ENCODE measurements around the gene HOXC12.

Gene HOXC12

DNA sequence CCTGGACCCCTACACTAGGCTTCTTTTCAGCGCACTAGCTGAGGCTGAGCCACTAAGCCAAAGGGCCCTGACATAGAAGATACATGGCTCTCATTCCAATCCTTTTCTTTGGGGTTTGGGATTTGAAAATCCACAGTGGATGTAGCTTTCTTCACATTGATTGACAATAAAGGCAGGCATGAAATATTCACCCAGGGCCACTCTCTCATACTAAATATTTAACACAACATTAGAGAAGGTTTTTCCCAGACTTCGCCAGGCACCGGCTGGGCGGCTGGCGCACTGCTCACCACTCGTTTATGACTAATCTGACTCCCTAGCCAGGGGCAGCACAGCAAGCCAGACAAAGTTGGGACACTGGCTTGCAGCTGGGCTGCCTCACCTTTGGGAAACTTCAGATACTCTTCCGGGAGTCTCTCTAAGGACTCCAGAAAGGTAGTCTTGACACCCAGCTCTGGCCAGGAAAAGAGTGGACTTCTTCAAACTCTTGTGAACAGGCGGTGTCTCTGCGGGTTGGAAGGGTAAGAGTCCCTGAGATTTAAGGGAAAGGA, 17.5 kb downstream of the HOXC12 start:
- Mint-ChIP-seq H3K36me3 (peaks cover 5% of the 10 kb centered on the region), H3K27ac (no peak overlapping the region), H3K4me3 (no peak overlapping the region), H3K9me3 (no peaks in the 10 kb centered on the region), H3K27me3 (peaks cover 76% of the 10 kb centered on the region), H3K4me1 (peaks cover 25% of the 10 kb centered on the region)

DNA sequence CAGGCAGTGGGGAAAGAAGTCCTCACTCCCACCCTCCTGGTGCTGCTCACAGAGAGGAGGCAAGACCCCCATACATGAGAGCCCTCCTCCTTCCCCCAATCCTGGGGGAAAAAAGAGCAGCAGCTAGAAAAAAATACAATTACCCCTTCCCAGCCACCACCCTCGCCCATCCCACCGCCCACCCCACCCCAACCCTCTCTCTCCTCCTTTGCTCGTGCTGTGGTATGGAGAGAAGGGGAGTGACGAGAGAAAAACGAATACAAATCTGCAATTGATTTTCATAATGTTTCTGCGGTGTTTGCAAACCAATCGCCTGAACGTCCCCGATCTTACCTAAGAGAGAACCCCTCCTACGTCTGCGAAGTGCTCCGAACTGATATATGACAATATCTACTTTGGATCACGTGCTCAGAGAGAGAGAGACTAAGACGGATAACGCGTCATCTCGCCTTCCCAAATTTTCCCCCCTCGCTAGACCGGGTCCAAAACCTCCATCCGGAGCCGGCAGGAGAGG, 18.1 kb downstream of the HOXC12 start, which contains the start of gene HOXC11:
Gene HOXC11, plus strand, starts transcription at position 405 of the 514 bp plus-strand sequence. CDS start 116 bp downstream, outside the sequence.
- Mint-ChIP-seq H3K27me3 (peaks cover 76% of the 10 kb centered on the region), H3K9me3 (no peaks in the 10 kb centered on the region), H3K4me1 (peaks cover 20% of the 10 kb centered on the region), H3K27ac (peak within 1 kb of the TSS; percentile 61), H3K36me3 (peaks cover 3% of the 10 kb centered on the region), H3K4me3 (peak within 1 kb of the TSS; percentile 43)

DNA sequence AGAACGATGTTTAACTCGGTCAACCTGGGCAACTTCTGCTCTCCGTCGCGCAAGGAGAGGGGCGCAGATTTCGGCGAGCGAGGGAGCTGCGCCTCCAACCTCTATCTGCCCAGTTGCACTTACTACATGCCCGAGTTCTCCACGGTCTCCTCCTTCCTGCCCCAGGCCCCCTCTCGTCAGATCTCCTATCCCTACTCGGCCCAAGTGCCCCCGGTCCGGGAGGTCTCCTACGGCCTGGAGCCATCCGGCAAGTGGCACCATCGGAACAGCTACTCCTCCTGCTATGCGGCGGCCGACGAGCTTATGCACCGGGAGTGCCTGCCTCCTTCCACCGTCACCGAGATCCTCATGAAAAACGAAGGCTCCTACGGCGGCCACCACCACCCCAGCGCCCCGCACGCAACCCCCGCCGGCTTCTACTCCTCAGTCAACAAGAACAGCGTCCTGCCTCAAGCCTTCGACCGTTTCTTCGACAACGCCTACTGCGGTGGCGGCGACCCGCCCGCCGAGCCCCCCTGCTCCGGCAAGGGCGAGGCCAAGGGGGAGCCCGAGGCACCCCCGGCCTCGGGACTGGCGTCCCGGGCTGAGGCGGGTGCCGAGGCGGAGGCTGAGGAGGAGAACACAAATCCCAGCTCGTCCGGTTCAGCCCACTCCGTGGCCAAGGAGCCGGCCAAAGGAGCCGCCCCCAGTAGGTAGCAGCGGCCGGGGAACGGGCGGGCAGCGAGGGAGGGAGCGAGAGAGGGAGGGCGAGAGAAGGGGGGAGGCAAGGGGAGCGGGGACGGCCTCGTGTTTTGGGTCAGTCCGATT, 18.7 kb downstream of the HOXC12 start:
- Mint-ChIP-seq H3K36me3 (peaks cover 3% of the 10 kb centered on the region), H3K4me1 (peaks cover 20% of the 10 kb centered on the region), H3K9me3 (no peaks in the 10 kb centered on the region), H3K27ac (peak overlapping the region; percentile 61), H3K4me3 (peak overlapping the region; percentile 43), H3K27me3 (peaks cover 74% of the 10 kb centered on the region)

DNA sequence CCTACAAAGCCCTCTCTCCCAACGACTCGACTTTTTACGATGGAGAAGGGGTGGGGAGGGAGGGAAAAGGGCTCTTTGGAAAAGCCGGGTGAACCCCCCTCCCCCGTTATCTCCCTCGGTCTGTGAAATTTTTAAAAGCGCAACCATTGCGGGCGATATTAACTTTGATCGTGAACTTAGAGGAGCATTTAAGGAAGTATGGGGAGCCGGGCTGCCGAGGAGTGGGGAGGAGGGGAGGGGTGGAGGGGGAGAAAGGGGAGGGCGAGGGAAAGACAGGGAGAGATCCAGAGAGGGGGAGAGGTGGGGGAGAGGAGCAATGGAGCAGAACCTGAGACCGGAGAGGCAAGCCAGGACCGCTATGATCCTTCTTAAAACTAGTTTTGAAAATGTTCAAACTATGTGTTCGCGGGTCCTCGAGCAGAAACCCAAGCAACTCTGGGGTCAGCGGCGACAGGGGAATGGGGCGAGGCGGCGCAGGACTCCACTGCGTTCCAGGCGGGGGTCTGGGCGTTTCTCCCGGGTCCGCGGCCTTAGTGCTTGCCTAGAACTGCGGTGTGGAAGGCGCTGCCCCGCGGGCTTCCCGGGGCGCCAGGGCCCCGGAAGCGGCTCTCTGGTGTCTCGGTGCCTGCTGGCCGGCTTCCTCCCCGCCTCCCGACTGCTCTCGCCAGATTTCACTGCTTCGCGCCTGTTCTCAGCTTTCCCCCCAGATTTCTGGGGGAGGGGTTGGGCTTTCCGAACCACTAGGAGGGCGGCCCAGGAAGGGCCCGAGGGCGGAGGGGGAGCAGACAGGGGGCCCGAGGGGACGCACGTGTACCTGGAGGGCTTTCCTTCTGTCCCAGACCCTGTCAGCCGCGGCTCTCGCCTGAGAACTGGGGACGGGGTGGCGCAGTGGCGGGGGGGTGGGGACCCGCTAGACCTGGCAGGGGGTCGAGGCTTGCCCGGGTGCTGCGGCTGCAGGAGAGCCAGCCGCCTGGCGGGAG, 19.7 kb downstream of the HOXC12 start, which contains the start of gene HOTAIR:
Gene HOTAIR, minus strand, starts transcription at position 871 of the 980 bp plus-strand sequence.
- H3K36me3 Mint-ChIP-seq, result peaks cover 3% of the 10 kb centered on the region
- peak within 1 kb of the TSS; percentile 74 for H3K4me3 Mint-ChIP-seq
- peaks cover 74% of the 10 kb centered on the region for H3K27me3 Mint-ChIP-seq
- H3K4me1 Mint-ChIP-seq, result peaks cover 20% of the 10 kb centered on the region
- H3K27ac Mint-ChIP-seq, result no peak within 1 kb of the TSS
- no peaks in the 10 kb centered on the region for H3K9me3 Mint-ChIP-seq

DNA sequence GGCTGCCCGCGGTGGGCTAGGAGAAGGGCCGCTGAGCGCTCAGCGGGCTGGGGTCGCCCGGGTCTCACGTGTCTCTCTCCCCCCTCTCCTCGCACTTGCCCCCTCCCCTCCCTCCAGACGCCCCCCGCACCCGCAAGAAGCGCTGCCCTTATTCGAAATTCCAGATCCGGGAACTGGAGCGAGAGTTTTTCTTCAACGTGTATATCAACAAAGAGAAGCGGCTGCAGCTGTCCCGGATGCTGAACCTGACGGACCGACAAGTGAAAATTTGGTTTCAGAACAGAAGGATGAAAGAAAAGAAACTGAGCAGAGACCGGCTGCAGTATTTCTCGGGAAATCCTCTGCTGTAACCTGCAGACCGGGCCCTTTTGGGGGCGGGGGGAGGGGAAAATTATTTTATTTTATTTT, 20.4 kb downstream of the HOXC12 start:
- Mint-ChIP-seq H3K27me3 (peaks cover 75% of the 10 kb centered on the region), H3K36me3 (peaks cover 3% of the 10 kb centered on the region), H3K4me3 (no peak overlapping the region), H3K27ac (no peak overlapping the region), H3K9me3 (no peaks in the 10 kb centered on the region), H3K4me1 (peaks cover 20% of the 10 kb centered on the region)

DNA sequence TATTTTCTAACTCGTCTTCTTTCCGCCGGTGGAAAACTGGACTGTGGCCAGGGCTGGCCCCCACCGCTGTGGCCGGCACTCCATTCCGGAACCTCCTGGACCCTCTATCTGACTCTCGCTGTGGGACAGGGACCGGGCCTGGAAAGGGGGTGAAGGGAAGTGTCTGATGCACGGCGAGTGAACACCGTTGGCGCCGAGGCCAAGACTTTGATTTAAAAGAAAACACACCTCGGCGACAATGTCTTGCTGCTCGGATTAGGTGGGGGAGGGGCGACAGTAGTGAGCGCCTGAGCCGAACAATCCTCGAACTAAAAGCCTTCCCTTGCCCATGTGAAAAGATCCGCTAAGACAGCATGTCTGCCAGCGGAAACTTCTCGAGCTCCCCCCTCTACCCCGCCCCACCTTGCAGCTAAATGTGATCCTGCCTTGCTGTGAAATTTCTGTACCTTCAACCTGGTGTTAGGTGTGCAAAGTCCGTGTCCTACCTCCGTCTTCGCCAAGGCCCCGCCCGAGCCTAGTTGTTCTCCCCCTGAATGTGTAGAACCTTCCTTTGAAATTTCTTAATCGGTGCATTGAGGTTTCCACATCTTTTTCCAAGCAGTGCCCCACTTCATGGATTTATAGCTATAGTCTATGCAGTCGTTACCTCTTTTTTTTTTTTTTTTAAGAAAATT, 20.9 kb downstream of the HOXC12 start:
- H3K4me3 Mint-ChIP-seq, result peak overlapping the region; percentile 68

DNA sequence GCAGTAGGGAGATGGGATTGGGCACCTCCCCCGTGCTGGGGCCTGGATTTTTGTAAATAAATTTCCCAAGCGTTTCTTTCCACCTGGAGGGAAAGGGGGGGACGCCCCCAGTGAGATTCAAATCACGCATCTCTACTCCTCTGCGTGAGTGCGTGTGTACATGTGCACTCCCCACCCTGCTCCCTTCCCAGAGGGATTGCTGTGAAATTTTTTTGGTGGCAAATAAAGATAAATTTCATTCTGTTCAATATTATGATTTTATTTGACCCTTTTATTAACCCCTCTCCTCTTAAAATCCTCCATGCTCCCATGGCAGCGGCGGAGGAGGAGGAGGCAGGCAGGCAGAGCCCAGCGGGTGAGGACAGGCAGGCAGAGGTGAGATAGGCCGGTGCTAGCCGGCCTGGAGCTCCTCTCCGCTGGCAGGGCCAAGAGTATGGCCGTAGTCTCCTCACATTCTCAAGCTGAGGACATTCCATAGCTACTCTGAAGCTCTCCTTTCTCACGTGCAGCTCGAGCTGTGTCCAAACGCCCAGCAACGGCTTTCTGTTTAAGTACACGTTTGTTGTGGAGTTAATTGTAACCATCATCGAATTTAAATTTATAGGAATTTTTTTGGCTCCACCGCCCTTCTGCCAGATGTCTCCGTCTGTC, 21.6 kb downstream of the HOXC12 start:
- Mint-ChIP-seq H3K27me3 (peaks cover 76% of the 10 kb centered on the region), H3K27ac (peak overlapping the region; percentile 46), H3K4me1 (peaks cover 20% of the 10 kb centered on the region), H3K9me3 (no peaks in the 10 kb centered on the region), H3K36me3 (peaks cover 7% of the 10 kb centered on the region), H3K4me3 (no peak overlapping the region)

More for the DNA sequence above, 20.9 kb downstream of the HOXC12 start:
- Mint-ChIP-seq H3K27ac (no peak overlapping the region), H3K36me3 (peaks cover 7% of the 10 kb centered on the region), H3K9me3 (no peaks in the 10 kb centered on the region), H3K27me3 (peaks cover 76% of the 10 kb centered on the region), H3K4me1 (peaks cover 20% of the 10 kb centered on the region)

DNA sequence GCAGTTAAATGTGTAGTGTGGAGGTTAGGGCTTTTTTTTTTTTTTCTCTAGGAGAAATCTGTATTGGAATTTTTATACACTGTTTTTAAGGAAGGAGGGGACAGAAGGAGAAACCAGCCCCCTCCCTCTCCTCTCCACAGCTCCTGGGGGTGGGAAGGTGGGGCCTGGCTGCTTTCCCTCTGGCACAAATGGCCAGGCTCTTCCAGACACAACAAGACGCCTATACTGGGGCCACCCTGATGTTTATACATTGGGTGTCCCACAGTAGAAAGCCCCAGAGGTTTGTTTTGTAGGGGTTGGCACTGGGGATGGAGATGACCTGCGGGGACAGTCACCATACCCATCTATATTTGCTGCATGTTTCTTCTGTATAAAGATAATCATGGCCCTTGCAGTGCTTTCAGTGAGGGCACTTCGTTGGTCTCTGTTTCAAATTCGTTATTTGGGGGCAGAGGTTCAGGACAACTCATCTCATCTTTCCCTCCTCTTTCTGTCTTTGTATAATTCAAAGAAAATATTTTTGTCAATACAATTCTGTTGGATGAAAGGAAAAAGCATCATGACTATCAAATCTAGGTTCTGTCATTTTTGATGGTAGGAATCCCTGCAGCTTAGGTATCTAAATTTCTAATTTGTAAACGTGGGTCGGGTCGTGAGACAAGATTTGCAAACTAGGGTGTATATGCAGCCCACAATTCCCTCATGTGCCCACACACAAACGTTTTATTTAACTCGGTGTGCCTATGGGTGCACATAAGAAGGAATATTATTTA, 22.3 kb downstream of the HOXC12 start:
- peak overlapping the region; percentile 46 for H3K27ac Mint-ChIP-seq
- peaks cover 20% of the 10 kb centered on the region for H3K4me1 Mint-ChIP-seq
- no peak overlapping the region for H3K4me3 Mint-ChIP-seq
- no peaks in the 10 kb centered on the region for H3K9me3 Mint-ChIP-seq
- H3K27me3 Mint-ChIP-seq, result peaks cover 76% of the 10 kb centered on the region
- peaks cover 7% of the 10 kb centered on the region for H3K36me3 Mint-ChIP-seq

DNA sequence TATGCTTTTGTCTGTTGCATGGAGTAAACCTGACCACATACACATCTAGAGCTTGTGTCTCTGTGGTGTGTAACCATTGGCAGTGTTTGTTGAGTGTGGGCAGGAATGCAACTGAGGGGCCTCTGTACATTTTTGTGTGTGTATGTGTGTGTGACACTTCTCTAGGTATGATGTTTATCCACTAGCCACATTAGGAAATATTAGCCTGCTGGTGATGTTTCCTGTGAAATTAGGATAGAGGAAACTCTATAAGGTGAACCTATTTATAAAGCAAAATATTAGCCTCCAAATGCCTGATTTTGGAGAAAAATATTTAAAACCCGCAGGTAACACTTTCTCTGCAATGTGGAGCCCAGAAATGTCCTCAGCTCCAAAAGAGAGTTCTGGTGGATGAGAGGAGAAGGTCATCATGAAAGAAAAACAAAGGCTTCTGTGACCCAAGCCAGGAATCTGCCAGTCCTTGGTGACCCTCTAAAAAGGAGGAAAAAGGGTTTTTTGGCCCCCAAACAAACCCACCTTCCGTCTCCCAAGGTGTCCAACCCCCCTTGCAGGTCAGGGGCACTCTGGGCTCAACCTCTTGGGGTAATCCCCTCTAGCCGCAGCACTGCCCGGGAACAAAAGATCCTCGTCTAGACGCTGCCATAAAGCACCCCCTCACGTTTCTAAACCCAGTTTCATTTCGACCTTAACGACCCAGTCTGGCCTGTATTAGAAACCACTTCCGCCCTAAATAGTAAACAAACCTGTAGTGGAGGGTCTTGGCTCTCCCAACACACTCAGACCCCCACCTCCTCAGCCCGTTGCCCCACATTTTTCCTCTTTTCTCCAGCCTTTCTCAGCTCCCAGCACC, 23.1 kb downstream of the HOXC12 start:
- H3K9me3 Mint-ChIP-seq, result no peaks in the 10 kb centered on the region
- H3K4me3 Mint-ChIP-seq, result no peak overlapping the region
- H3K27me3 Mint-ChIP-seq, result peaks cover 73% of the 10 kb centered on the region
- H3K27ac Mint-ChIP-seq, result peak overlapping the region; percentile 35
- H3K36me3 Mint-ChIP-seq, result peaks cover 7% of the 10 kb centered on the region
- peaks cover 19% of the 10 kb centered on the region for H3K4me1 Mint-ChIP-seq

DNA sequence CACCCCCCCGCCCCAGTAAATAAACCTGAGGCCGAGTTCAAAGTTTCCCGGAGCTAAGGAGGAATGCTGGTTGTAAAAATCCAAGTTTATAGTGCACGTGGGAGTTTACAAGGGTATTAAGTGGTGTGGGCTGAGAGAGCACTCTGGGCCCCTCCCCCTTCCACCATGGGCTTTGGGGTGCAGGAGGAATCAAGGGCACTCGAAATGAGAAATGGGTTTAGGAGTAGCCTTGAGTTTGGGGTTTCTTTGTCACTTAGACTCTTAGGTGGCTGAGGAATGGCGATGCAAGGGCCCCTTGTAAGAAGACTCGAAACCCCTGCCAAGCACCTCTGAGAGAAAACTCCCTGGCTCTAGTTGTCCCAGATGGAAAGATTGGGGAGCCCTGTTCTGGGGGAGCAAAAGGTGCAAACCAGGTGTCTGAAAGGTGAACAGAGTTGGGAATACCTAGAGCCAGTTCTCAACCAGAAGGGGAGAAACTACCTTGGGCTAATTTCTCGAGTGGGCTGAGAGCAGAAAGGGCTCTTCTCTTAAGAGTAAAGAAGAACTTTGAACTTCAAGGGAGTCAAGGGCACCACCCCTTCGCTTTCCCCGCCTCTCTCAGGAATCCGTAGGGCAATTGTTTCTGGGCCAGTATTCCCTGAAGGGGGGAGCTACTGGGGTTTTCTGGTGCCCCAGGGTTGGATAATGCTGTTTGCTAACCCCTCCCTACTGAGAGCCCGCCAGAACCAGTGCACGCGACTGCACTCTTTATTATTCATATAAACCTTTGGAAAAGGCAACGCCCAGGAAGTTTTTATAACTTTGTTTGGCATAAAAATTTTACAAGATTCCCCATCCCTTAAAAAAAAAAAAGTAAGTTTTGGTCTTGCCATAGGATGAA, 24.0 kb downstream of the HOXC12 start:
- Mint-ChIP-seq H3K27ac (no peak overlapping the region), H3K9me3 (no peaks in the 10 kb centered on the region), H3K27me3 (peaks cover 75% of the 10 kb centered on the region), H3K4me3 (no peak overlapping the region), H3K36me3 (peaks cover 4% of the 10 kb centered on the region), H3K4me1 (peaks cover 13% of the 10 kb centered on the region)

DNA sequence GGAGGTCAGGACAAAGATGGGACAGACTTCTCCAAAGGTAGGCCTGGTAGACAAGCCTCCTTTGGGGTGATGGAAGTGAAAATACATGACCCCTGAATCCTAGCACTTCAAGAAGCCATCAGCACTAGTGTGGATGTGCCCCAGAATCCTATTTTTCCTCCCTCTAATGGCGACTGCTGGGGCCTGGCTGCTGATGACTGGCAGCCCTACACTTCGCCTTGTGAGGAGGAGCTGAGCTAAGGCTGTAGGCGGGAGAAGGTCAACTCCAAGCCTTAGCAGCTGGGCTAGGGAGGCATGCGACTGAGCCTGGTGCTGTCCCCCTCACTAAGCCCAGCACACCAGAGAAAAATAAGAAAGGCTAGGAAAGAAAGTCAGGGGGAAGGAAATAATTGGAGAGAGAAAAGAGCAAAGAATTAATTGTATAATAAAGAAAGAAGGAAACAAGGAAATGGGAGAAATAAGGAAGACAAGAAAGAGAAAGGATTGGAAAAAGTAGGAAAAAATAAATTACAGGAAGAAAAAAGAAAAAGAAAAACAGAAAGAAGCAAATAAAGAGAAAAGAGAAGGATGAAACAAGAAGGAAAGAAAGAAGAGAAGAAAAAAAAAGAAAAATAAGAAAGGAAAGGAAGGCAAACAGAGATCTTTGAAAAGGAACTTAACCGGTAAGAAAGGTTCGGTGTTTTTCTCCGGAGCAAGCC, 25.6 kb downstream of the HOXC12 start:
- Mint-ChIP-seq H3K4me3 (no peak overlapping the region), H3K4me1 (peaks cover 13% of the 10 kb centered on the region), H3K27me3 (peaks cover 78% of the 10 kb centered on the region), H3K36me3 (peaks cover 4% of the 10 kb centered on the region), H3K27ac (no peak overlapping the region), H3K9me3 (no peaks in the 10 kb centered on the region)

Measured in activated naive CD4-positive, alpha-beta T cell treated with anti-CD3 and anti-CD28 coated beads, Interleukin-2, amount 50 U/mL, for 24 hours (primary cell).